Measurements from ENCODE around the gene CMPK1.

- TF ChIP-seq CTCF (IDR thresholded peaks at IDR 0.05; ENCODE audit: extremely low read depth in 1 of 2, insufficient read depth in 1 of 2, low read depth in 1 of 2, low read length in 2 of 2) (no peak), MYC (IDR thresholded peaks at IDR 0.05; ENCODE audit: low read depth, low read length) (no peak), JUN (IDR thresholded peaks at IDR 0.05; ENCODE audit: borderline replicate concordance, insufficient read depth, insufficient read length, low read depth) (no peak)
These were observed 82.2 kb downstream of the CMPK1 start, which contains the start of gene FOXE3 for GRCh38 chr1:47415728-47416318.
